ENCODE results near the gene TMTC1.
"Not testable (repeated sequence)": the region's sequence is repeated elsewhere in the genome, so short reads cannot be mapped to it uniquely, and the experiment has no call there.

Gene TMTC1

DNA sequence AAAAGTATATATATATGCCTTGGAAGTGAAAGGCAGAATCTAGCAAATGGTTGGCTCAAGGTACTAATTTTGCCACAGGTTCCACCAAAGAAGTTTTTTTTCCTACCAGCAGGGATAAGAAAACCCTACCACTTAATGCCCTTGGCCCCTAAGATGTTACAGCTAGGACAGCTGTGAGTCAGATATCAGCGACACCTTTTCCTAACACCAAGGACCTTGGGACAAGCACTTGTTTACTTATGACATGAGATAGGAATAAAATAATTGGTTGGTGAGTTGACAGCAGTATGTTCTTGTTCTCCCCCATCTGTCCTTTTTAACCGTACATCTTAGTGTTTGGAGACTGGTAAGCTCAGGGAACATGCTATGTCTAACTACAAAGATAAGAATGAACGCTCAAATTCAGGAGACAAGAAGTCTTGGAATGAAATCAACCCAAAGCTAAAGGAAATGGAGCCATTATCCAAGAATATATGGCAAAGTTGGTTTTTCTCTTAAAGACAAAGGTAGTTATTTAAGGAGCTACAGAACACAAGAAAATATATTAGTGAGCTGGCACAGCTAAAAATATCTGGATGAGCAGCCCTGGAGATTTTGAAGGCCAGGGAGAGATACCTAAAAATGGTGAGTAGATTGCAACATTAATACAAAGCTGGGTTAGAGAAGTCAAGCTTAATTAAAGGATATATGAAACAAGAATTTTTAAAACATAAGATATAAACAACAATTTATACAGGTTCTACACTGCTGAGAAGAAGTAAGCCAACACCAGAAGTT is 126.8 kb downstream of the TMTC1 start:
- no peak for DNase-seq

DNA sequence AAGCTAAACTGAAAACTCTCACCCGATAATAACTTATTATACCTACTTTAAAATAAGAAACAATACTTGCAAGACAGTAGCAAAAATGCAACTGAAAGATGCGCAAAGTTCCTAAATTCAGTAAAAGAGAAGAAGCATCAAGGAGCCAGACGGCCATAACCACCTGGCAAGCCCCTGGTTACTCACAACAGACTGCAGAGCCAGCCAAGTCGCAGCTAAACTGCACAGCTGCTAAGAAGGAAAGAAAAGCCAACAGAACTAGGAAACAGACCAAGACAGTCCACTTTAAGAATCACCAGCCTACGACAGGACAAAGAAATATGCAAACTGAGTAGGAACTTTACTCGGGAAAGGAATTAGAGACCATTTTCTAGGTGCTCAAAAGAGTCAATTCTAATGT is 127.9 kb downstream of the TMTC1 start:
- DNase-seq = no peak

DNA sequence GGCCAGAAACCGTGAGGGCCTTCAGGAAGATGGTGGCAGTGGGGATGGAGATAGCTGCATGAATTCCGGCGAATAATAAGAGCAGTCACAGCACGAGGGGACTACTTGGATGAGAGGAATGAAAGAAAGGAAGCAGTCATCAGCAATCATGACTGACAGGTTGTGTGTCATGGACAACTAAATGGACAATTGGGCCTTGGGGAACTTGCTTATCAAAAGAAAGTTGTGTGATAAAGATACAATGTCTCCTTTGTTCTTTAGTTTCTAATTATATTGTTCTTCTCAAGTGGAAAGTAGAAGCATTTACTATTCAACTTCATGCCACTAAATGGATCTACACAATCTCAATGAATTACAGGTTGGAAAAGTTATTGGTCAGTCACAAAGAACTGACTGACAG is 130.5 kb downstream of the TMTC1 start:
- no peak for DNase-seq

DNA sequence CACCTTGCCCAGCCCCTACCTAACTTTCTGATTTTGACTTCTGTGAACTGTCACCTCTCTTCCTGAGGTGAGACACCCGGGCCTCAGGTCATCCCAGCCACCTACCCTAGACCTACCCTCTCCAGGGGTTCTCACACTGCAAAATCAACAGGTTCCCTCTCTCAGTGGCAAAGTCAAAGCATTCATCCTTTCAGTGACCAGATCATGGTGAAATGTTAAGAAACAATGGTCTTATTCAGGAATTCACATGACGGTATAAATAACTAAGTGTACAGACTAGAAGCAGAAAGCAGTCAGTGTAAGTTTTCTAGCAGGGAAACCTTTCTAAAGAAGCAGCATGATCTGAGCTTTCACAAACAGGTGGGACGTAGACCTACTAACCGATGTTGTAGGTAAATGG is 133.4 kb downstream of the TMTC1 start:
- DNase-seq = no peak

DNA sequence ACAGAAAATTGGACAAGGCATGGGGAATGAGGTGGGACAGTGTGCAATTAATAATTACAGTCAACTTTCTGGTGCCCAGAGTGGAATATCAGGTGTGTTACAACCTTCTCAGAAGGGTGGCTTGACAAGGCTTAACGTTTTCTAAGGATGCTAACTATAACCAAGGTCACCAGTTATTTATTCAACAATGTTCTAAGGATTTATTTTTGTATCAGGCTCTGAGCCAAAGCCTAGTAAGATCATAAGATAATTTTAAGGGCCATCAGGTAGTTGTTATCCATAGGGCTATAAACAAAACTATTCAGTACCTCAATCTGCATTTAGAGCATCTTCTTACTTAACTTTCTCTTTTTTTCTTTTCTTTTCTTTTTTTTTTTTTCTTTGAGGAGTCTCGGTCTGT is 134.0 kb downstream of the TMTC1 start:
- no peak for DNase-seq

DNA sequence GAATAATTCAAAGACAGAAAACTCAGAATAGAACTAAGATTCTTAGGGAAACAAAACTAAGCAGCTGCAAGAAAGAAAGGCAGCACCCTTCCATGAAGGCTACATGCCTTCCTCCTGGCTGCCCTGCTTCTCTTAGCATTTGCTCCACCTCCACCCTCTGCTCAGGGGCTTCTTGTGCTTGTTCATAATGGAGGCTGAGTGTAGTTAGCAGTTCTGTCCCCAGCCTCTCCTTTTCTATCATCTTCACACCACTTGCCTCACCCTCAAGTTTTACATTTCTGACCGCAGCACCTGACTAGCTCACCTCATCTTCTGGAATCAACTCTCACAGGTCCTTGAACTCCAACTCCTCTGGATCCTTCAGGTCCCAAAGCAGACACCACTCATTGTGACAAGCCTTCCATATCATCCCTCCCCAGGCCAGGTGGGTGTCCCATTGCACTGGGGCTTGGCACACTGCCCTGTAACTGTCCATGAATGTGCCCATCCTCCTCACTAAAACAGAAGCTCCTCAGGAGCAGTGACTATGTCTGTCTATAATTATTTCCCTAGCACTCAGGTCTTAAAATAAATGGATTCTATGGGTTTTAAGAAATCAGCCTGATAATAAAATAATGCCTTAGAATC is 139.1 kb downstream of the TMTC1 start:
- no peak for DNase-seq

DNA sequence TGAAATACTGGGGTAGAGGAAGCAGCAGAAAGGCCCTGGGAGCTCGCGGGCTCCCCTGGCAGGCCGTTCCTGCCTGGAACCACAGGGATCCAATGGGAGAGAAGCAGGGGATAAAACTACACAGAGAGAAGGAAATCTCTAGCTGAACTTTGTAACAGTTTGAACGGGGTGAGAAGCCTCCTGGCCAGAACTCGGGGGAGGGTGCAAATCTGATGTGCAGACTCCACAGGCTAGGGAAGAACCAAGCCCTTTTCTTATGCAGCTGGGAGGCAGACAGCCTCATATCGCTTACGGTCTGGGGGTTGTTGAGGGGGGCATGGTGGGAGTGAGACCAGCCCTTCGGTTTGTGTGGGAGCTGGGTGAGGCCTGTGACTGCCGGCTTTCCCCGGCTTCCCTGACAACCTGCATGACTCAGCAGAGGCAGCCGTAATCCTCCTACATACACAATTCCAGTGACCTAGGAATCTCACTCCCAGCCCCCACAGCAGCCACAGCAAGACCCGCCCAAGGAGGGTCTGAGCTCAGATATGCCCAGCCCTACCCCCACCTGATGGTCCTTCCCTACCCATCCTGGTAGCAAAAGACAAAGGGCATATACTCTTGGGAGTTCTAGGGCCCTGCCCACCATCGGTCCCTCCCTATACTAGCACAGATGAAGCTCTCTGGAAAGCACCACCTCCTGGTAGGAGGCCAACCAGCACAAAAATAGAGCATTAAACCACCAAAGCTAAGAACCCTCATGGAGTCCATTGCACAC is 143.0 kb downstream of the TMTC1 start:
- DNase-seq = peak; percentile 59 to 89

DNA sequence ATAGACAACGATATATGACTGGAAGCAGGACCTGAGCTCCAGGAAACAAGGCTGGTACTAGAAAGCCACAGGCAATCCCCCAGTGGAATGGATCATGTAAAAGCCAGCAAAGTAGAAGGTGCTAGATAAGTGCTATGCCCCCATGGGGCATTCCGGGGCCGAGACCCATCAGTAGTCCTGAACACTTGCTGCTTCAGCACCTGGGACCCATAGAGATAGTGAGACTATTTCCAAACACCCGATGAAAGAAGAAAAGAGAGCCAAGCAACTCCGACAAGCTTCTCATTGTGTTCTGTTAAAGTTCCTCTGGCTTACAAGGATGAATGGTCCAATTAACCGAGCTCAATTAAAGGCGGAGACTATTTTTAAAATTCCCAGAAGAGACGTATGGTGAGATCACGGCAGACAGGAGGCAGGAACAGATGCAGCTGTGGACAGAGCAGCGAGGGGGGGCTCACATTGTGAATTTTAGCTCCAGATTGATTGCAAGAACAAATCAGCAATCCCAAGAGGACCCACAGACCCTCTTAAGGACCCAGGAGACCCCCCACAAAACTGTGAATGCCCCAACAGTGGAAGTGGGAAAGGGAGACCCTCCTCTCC is 143.7 kb downstream of the TMTC1 start:
- no peak for DNase-seq

DNA sequence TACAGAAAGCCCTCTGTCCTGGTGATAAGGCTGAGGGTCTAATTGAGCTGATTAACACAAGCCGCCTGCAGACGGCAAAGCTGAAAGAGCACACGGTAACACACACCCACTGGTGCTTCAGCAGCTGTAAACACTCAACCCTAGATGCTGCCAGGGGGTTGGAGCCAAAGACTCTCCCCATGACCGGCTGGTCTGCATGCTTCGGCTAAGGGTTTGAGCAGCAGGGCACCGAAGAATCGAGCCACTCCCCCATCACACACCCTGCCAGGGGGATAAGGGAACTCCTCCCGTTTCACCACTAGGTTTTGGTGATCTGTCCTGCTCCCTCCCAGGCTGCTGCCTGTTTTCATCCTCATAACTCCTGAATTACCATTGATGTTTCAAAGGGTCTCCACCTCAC is 145.2 kb downstream of the TMTC1 start:
- no peak for DNase-seq

DNA sequence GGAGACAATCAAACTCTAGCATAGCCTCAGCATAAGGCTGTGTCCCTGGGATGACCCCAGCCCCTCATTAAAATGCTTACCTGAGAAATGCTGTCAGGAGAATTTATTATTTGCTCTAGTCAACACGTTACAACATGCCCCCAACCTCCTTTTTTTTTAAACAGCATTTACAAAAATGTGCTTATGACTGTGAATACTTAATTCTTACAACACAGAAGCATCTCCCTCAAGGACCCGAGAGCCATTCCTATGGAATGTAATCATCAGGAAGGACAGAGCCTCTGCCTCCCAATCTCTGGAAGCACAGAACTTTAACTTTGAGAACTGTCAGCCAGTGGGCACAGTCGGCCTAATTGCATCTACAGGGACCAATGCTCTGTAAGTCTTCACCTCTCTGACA is 149.7 kb downstream of the TMTC1 start:
- no peak for DNase-seq

DNA sequence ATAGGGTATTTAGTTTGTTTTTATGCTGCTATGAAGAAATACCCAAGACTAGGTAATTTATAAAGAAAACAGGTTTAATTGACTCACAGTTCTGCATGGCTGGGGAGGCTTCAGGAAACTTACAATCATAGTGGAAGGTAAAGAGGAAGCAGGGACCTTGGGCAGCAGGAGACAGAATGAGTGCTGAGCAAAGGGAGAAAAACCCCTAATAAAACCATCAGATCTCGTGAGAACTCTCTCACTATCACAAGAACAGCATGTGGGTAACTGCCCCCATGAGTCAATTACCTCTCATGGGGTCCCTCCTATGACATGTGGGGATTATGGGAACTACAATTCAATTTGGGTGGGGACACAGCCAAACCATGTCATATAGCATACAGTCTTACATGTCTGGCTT is 153.6 kb downstream of the TMTC1 start:
- DNase-seq = not testable (repeated sequence)

DNA sequence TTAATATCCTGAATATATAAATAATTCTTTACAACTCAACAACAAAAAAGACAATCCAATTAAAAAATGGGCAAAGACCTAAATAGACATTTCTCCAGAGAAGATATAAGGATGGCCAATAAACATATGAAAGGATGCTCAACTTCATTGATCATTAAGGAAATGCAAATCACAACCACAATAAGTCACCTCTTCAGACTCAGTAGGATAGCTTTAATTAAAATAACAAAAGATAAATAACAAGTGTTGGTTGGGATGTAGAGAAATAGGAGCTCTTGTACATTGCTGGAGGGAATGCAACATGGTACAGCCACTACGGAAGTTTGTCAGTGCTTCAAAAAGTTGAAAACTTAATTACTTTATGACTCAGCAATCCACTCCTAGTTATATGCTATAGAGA is 156.5 kb downstream of the TMTC1 start:
- DNase-seq = no peak

DNA sequence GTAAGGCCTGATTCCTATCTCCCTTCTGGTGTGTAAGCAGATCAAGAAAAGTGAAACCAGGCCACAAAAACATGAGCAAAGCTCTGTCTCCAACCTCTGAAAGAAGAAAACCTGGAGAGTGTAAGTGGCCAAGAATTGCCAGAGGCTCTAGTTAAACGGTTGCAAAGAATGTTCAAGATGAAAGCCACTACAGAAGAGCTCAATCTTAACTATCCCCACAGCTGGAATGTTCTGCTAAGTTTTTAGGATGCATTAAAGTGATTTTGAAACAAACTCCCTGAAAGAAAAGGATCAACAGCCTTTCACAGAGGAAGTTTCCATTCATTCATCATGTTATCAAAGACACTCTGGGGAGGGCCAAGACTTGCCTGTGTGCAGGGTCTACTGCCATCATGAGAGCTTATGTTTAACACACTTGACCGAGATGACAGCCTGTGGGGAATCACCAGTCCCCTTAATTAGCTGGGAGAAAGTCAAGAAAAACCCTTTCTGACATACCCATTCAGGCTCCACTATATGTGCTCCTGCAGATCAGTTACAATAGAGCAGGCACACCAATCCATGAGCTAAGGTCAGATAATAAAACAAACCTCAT is 158.3 kb downstream of the TMTC1 start:
- DNase-seq = no peak

DNA sequence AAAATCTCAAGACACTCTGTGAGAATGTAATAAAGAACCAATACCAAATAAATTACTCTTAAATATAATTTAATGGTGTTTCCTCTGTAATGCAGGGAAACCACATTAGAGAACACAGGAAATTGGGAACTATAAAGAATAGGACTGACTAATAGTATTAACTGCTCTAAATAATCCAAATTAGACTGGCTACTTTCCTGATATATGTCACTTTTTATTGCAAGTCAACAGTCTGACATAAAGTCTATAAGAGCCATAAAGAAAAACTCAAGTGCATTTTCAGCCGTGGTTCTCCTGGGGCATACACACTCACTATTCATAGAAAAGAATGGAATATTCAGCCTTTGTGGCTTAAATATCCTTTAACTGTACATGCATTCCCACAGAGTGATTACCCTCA is 161.5 kb downstream of the TMTC1 start:
- no peak for DNase-seq

DNA sequence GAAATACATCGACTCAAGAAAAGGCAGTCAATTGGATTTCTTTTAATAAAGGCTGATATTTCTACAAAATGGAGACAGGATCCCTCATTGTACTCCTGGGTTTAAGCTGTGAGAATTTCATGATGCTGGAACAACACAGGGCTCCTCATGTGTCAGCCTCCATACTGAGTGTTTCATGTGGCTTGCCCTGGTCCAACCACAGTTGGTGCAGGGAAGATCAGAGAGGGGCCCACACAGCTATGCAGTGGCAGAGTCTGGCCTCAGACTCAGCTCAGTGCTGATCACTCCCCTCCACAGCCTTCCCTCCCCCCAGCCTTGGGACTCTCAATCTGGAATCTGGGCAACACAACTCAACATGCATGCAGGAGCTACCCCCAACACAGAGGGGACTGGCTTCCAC is 163.7 kb downstream of the TMTC1 start:
- no peak for DNase-seq

DNA sequence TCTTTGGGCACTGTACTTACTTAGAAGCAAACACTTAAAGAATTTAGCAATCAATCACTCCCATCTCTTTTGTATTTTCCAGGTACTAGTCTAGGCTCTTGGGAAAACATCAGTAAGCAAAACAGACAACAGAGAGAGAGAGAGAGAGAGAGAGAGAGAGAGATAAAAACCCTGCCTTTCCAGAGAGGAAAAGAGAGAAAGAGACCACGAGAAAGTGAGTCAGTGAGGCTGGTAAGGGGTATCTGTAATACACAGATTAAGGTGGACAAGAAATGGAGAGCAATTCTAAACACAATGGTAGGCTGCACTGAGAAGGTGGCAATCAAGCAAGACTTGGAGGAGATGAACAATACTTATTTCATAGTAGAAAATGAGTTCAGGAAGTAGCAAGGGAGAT is 166.3 kb downstream of the TMTC1 start:
- no peak for DNase-seq

DNA sequence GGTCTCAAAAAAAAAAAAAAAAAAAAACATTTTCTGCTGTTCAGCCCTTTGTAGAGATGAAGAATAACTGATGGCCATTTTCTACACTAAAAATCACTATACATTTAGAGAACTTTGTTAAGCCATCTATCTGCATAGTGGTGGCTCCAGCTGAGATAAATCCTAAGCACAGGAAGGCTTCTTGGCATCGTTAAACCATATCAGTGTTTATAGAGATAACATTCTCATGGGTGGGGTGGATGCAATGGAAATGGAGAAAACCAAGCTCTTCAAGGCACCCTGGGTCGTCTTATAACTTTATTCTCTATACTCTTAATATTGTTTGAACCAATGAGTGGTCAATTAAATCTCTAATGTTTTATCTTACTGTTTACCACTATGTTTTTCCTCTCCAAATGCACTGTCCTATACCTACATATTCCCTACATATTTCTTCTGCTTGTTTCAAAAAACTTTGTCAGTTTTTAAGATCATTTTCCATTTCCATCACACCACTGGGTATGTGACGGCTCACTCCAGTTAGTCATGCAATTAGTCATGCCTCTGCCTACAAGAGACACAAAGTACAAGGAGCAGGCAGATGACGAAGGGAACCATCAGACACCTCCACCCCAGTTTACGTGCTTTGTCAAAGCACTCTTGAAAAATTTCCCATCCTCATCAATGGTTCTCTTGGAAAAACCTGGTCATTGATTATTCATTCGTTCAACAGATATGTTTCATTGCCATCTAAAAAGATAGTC is 166.9 kb downstream of the TMTC1 start:
- DNase-seq = no peak

DNA sequence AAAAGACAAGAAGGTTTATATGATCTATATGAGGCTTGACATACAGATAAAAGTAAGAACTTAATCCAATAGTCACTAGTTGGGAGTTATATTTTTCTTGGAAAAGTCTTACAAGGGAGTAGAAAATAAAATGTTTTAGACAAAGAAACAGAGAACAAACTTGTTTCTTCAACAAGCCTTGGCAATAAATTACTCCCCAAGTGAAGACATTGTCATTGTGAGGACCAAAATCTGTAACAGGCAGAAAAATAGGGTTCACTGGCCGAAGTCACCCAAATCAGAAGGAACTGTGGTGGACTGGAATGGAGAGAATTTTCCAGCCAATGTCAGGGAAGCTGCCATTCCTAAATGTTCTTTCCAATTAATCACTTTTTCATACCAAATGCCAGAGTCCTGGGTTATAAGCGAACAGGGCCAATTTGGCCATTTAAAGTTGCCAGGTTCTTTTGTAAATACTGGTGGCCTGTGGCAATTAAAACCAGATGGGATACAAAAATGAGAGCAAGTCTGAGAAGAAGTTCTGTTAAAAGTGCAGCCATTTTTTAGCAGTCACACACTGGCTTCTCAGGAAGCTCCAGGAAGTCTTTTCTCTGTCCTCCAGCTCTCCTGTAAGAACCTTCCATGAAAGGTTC is 168.9 kb downstream of the TMTC1 start:
- no peak for DNase-seq

DNA sequence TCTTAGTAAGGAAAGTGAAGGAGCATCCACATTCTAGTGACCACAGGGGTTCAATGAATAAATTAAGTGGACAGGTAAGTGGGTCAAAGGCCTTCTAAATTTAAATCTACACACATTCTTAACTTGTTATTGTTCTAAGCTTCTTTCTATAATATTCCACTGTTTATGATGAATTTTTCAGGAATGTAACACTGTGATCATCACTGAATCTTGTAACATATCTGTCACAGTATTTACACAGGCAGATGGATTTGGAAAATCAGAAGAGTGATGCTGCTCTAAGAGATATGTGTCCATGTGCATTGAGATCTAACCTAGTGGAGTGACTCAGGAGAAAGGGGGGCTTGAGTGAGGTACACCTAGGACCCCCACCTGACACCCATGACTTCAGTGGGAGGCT is 170.8 kb downstream of the TMTC1 start:
- no peak for DNase-seq

DNA sequence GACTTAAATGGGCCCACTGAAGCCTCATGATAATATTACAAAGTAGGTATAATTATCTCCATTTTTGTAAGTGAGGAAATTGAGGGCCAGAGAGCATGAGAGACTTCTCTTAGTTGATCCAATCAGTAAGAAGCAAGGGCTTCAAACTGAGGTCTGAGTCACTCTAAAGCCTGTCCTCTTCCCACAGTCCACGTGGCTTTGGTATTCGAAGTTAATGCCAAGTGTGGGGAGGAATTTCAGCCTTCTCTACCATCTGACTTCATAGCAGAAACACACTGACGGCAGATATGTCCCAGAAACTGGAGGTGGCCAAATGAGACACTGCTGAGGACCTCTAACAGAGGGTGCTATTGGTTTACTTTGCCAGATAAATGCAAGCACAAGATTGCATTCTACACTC is 171.8 kb downstream of the TMTC1 start:
- DNase-seq = no peak

DNA sequence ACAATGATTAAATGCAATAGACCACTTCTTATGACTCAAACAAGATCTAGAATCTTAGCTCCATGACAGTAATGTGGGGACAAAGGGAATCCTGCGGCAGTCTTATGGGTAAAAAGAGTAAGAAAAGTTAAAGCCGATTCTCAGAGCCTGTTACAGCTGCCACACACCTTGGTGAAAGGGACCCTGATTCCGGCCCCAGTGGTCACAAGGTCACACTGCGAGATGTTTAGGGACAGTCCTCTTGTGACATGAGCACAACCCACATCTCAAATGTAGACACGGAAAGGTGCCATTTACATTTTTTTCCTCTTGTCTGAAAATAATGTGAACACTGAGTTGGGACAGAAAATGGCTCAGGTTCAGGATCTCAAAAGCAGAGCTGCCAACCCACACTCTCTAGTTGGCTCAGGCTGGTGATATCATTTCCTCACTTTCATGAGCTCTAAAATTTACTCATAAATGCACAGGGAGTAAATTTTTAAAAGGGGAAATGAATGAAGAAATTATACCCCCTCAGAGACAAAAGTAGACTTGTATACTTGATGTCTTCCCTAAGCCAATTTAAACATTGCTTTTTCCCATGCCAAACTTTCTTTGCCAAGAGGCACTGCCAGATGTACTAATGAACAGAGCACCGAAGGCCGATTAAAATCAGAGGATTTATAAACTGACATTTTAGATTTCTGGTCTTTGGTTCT is 173.1 kb downstream of the TMTC1 start:
- DNase-seq = no peak
